M059J (cell line): ENCODE results near the gene ARPC1B. TPM values are rescaled to one million over a fixed set of nuclear protein-coding genes. Genes with fewer than 3 reads are reported as not detected.

Experiments
- DNase-seq: peaks from one replicate; pipeline ENCODE4 v3.0.0-alpha.2; 2012; ENCODE audit warnings: low read depth
- total RNA-seq: library from RNA; depleted of rRNA; stranded (reverse); fragments of >200 nt; shearing (Covaris generic); gene quantifications from 2 replicates; pipeline ENCODE4 v1.2.3, GENCODE V29; 2014

The ARPC1B gene
- total RNA-seq, 1 experiment from 2014 or later = 566 TPM

DNA sequence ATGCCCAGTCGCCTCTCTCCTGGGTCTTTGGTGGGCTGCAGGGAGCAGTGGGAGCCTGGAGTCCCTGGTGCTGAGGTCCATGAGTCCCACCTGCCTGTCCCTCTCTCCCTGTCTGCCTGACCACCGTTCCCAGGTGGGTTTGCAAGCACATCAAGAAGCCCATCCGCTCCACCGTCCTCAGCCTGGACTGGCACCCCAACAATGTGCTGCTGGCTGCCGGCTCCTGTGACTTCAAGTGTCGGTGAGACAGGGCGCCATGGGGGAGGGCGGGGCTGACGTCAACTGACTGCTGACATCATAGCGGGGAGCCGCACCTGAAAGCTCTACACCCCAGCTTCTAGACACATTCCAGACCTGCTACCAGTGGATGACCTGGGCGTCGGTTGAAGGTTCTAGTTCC is 15.2 kb downstream of the ARPC1B start:
- DNase-seq = no peak

DNA sequence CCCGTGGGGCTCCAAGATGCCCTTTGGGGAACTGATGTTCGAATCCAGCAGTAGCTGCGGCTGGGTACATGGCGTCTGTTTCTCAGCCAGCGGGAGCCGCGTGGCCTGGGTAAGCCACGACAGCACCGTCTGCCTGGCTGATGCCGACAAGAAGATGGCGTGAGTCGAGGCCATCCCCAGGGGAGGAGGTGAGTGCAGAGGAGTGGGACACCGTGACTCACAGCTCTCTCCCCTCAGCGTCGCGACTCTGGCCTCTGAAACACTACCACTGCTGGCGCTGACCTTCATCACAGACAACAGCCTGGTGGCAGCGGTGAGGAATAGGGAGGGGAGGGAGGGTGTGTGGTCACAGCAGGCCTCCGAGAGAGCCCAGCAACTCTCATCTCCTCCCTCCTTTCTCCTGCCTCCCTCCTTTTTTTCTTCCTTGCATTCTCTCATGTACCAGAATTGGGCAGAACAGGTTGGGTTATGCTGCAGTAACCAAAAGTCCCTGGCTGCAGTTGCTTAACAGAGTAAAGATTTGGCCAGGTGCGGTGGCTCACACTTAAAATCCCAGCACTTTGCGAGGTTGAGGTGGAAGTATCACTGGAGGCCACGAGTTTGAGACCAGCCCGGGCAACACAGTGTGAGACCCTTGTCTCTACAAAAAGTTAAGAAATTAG is 16.5 kb downstream of the ARPC1B start:
- no peak for DNase-seq

DNA sequence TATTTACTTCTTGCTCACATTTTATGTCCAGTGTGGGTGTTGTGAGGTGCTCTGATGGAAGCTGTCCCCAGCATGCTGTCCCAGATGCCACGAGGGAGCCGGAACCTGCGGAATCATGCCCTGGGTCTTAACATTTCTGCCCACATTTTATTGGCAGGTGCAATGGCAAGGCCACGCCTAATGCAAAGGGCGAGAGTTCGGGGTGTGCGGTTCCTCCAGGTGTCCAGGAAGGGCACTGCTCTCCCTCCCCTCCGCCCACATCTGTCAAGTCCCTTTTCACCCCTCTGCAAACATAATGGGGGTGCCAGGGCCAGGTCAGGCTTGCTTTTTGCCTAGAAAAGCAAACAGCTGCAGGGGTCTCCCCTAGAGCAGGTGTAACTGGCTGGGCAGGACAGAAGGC is 17.5 kb downstream of the ARPC1B start:
- DNase-seq = no peak

DNA sequence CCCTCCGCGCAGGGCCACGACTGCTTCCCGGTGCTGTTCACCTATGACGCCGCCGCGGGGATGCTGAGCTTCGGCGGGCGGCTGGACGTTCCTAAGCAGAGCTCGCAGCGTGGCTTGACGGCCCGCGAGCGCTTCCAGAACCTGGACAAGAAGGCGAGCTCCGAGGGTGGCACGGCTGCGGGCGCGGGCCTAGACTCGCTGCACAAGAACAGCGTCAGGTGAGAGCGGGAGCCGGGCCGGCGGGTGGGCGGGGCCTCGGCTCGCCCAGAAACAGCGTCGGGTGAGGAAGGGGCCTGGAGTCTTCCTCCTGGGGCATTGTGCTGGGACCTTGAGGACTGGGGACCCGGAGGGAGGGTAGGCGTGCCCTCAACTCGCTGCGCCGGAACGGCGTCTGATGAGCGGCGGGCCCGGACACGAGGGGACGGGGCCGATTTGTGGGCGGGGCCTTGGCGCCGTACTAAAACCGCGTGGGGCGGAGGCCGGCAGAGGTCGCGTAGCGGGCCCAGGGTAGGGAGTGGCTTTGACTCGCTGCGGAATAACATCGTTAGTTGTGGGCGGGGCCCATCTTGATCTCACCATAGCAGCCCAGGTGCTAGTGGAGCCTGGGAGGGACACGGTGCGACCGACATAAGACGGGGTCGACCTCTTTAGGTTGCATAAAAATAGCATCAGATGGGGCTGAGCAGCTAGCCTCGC is 18.3 kb downstream of the ARPC1B start:
- no peak for DNase-seq

DNA sequence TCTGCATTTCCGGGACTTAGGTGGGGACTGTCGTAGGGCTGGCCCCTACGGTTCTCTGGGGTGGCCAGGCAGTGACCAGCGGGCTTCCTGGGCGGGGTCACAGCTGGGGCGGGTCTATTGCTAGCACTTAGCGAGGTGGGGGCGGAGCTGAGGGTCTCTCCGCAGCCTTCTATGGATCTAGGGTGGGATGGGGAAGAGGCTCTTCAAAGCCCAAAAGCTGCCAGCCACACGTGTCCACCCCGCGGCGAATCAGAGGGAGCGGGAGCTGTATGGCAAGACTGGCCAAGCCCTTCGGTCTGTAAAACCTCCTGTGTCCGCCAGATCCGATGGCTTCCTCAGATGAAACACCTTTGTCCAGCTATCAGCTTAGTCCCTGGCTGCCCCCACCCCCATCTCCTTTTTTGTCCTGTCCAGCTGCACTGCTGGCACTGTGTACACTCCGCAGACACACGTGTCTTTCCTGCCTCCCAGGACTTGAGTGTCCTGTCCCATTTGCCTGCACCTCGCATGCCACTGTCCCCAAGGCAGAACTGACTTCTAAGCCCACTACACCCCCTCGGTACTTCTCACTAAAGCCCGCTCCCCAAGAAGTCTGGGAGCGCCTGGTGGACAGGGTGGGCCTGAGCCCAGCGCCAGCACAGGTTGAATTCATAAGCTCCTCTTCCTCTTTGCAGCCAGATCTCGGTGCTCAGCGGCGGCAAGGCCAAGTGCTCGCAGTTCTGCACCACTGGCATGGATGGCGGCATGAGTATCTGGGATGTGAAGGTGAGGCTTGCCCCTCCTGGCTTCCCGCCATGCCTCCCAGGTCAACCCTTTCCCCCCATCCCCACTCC is 19.0 kb downstream of the ARPC1B start:
- DNase-seq = no peak

DNA sequence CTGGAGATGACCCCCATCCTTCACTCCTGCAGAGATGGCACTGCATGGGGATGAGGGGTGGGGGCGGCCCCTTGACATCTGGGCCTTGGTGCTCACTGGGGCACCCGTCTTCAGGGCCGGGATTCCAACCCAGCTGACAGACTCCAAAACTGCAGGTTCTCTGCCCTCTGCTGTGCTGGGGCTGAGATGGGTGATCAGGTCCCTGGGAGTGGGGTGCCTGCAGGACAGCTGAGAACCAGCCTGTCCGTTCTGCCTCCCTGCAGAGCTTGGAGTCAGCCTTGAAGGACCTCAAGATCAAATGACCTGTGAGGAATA is 19.6 kb downstream of the ARPC1B start:
- no peak for DNase-seq

DNA sequence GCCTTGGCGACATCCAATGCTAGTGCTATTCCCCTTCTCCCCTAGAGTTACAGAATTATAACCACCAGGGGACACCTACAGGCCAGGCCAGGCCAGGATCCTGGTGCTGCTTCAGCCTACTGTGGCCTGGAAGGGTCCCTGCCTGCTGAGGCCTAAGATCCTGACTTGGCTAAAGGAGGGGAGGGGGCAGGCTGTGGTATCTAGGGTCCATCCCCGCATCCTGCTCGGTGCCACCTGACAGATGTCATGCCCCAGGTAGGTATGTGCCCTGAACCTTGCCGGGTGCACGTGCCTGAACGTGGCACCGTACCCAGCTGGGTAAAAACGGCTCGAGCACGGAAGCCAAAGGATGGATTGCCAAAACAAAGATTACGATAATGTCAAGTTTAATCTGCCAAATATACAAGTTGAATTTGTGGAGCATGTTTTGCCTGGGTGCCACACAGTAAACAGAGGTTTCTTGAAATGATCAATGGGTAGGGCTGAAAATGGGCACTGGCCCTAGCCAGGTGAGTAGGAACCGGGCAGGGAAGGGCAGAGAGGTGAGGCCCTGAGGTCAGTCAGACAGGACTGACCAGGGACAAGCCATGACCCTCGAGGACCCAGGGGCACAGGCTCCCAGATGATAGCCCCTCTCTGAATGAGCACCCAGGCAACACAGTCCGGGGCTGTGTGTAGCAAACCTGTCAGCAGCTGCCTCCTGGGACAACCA is 21.2 kb downstream of the ARPC1B start:
- DNase-seq = no peak

DNA sequence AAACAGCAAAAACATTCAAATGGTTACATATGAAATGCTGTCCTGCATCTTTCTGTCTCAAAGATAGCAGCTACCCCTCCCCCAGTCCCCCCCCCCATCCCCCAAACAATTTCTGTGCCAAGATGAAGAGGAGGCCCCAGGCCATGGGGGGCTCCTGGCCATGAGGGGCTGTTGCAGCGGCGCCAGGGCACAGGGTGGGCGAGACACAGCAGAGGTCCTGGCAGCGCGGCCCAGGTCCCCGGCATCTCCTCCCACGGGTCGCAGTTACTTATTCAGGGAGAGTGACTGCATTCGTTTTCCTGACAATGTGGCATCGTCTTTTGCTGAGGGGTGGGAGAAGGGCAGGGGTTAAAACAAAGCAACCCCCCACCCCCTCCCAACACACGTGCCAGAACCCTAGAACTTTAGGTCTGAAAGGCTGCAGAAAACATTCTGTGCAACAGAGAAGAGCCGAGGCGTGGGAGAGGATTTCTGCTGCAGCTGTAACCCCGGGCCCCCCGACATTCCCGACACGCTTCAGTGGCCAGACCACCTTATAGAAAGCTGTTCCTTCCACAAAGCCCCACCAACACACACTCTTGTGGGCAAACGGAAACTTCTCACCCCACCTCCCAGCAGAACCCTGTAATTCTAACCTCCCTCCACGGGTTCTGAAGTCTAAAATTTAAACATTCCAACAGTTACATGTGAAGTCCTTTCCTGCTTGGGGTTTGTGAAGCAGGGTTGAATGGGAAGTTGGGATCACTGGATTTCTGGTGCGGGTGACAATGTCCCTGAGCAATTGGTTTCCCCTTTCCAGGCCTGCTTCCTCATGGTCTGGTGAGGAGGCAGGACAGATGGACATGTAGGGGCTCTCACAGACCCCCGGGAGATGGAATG is 22.1 kb downstream of the ARPC1B start:
- no peak for DNase-seq

DNA sequence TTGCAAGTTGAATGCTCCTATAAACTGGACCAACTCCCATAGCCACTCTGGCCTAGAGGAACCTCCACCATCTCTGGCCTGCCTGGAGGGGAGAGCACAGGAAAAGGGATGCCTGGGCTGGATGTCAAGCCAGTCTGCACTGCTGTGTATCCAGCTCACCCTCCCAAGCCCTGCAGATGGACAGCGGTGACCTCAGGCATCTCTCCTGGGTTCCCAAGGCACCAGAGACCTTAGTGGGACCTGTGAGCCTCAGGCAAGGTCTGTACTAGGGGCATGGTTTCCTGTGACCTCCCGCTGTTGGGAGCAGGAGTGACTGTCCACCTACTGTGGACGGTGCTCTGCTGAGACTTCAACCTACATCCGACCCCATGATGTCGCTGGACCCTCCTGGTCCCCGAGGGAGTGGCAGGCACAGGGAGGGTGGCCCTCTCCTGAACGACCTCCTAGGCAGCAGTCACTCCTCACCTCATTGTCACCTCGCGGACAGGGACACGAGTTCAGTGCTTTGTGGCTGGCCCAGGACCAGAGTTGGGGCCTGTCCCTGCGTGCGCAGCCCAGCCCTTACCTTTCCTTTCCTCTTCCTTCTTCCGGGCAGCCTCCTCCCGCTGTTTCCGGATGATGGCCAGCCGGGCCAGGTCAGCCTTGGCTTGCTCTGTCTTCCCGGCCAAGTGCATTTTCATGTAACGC is 22.9 kb downstream of the ARPC1B start:
- no peak for DNase-seq

DNA sequence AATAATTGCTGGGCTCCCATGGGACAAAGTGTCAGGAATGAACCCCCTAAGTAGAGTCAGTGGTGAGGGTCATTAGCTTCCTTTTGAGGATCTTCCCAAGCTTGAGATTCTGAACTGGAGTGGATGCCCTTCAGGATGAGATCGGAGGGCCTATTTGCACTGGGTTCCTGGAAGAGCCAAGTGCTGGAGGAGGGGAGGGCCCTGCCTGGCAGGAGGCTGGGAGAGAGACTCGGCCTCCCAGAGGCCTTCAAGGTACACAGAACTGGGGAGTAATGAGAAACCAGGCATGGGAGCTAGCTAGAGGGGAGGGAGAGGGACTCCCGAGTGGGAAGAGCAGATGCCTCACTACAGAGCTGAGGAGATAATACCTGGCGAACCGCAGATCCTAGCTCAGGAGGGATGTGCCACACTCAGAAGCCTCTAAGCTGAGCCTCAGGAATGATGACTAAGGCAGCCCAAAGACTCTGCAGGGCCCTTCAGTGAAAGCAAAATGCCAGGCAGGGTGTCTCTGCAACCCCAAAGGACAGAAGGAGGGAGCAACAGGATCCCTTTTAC is 24.4 kb downstream of the ARPC1B start:
- DNase-seq = no peak

DNA sequence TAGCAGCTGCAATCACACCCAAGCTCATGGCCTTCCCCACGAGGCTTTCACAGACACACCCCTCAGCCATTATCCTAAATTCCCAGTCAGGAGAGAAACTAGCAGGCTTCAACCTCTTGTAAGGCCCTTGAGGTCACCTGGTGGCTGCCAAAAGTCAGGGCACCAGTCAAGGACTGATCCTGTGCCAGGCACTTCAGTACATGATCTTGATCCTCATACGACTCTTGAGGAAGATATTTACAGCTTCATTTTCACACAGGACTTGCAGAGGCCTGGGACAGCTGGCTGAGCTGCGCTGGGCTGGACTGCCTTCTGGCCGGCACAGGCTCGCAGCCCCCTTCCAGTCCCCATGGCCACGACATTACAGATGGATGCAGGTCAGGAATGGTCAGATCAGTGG is 25.1 kb downstream of the ARPC1B start:
- no peak for DNase-seq

DNA sequence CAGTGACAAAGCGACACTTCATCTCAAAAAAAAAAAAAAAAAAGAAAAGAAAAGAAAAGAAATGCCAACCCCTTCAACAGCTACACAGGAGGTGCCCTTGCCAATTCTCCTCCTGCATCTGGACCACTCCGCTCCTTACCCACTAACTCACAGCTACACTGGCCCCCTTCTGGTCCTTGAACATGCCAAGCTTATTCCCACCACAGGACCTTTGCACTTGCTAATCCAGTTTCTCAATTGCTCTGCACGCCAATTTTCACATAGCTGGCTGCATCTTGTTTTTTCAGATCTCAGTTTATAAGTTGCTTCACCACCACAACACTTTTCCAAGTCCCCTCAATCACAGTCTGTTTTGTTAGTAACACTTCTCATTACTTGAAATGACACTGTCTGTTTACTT is 28.3 kb downstream of the ARPC1B start:
- DNase-seq = no peak

DNA sequence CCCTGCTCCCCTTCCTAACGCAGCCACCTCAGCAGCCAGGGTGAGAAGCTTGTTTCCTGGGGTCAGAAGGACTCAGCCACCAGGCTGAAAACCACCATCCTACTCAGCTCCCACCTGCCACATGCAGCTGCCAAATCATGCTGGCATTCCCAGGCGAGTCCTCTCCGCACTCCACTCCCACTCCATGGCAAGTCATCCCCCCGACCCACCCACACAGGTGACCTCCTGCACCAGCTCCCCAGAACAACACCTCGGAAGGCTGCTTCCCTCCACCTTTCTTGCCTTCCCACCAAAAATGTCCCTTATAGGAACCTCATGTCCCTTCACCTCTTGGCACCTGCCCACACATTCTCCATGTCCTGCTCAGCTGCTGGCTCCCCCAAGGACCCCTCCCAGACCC is 29.2 kb downstream of the ARPC1B start:
- no peak for DNase-seq

DNA sequence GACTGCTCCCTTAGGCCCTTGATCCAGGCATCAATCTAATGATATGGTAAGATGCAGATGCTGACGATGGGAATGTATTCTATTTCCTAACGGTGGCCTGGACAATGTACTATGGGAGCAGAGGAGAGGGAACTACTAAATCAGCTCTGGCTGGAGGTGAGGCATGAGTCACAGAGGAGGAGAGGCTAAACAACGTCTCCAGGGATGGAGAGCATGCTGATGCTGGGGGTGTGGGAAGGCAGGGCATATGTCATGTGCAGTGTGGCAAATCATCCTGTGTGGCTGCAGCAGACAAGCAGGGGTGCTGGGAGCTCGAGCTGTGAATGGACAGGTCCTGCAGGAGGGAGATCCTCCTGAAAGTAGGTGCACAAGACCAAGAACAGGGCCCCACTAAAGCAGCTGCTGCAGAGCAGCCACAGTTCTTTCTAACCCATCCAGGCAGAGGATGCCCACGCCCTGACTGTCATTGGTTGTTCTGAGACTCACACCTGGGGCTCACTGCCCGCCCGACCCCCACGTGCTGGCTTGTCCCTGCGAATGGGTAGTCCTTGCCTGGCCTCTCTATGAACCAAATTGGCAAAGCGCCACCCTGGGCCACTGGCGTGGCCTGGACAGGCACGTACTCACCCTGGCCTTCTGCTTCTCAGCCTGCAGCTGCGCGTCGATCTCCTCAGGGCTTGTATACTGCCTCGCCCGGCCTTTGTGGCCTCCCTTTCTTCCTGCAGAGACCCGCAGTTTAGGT is 29.9 kb downstream of the ARPC1B start:
- DNase-seq = peak; percentile 42

DNA sequence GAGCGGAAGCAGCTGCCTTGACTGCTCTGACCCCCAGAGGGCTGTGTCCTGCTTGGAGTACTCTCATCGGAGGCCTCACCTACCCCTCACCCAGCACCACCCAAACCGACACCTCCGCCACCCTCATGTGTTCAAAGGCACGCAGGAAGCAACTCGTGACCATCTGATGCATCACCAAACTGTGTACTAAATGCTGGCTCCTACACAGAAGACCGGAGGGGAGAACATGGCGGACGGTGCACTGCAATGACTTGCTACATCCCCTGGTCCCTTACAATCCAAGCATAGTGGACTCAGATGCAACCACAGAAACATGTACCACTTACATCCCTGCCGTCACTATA is 30.4 kb downstream of the ARPC1B start:
- DNase-seq = no peak

DNA sequence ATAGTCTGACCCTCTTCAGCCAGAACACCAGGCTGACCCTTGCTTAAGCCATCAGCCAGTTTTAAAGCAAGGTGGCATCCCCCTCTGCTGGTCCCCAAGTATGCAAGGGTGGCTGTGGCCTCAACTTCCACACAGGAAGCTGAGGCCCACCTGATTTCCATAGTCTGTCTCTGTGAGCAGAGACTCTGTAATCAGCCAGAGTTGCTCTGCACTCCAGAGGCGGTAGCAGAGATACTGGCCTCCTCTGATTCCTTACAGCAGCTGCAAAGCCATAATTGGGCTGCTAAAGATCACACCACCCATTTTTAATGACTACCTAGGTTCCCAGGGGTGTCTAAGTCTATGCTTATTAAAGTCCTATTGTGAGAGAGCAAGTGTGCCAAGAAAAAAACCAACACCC is 32.0 kb downstream of the ARPC1B start:
- DNase-seq = no peak

DNA sequence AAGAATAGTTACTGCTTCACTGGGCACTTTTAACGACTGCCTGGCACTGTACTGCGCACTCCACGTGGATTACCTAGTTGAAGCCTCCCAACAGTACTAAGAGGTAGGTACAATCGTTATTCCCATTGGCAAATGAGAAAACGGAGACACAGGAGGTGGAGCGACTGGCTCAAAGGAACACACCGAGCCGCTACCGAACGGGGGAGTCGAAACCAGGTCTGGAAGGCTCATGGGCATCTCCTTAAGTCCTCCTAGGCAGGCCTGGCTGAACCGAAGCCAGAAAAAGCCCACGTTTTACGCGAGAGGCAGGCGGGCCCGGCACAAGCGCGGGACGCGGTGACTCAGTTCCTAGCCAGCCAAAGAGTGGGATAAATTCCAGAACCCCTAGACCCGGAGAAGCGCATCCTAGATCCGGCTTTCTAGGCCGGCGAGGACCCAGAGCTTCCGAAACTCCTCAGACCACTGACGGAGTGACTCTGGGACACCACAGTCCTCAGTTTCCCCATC is 33.4 kb downstream of the ARPC1B start:
- peak; percentile 78 for DNase-seq

DNA sequence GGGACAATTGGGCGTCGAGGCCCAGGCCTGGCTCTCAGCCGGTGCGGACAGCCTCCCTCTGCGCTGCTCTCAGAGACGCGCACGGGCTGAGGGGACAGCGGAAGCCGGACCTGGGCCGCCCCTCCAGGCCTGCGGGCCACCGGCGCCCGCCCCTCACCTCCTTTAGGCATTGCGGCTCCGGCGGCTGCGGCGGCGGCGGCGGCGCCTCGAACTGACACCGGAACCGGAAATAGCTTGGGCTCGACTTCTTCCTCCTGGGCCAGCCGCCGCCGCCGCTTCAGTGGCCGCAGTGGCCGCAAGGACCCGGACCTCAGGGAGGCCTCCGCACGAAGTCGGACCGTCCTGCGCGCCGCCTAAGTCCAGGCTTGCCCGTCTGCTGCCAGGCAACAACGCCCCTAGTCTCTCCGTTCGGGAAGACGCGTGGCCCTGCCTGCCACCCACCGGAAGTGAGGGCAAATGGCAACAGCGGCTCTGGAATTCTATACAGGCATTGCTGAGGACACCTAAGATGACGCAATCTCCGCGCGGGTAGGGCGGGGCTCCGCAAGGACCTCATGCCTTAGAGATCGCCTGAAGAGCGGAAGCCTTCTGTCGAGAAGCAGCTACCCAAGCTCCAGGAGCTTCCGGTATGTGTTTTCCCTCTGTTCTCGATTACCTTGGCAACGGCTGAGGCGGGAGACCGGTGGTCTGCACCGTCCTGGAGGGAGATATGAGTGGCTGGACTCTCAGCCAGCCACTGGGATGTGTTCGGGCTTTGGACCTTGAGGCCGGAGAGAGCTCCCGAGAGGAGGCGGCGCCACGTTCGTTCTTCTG is 34.1 kb downstream of the ARPC1B start, which contains the start of the genes BUD31 and PDAP1:
Gene BUD31, plus strand, starts transcription at position 591 of the 813 bp plus-strand sequence. CDS start 2,124 bp downstream, outside the sequence.
Gene PDAP1, minus strand, starts transcription at position 219 of the 813 bp plus-strand sequence. Its CDS starts 49 bp downstream, at position 170.
- peak; percentile 93 for DNase-seq
